HEK293 (cell line): ENCODE results near the gene ACTN4.

Experiments
- CTCF ChIA-PET: fragments of 350-600 bp; formaldehyde crosslinking; extraction: SDS; loops from one replicate; lab custom pipeline; 2021; ENCODE audit warnings: antibody characterized with exemption; lab: Yijun Ruan, JAX
- POLR2A ChIA-PET: fragments of 300-600 bp; formaldehyde crosslinking; extraction: SDS; loops from one replicate; lab custom pipeline; 2020; ENCODE audit warnings: antibody characterized with exemption, inconsistent platforms; lab: Yijun Ruan, JAX
- H3K27ac ChIP-seq: fragments of 200-500 bp; sonication (Bioruptor generic); 2 replicates; pipeline ENCODE4 v1.5.1; 2014; ENCODE audit warnings: low read depth, low read length, control low read depth, inconsistent platforms; ENCODE audit errors: extremely low read depth
- H3K36me3 ChIP-seq, 2 experiments: fragments of 200-500 bp in 1 of 2; sonication (Bioruptor generic) in 1 of 2; 1 replicate in 1 of 2; 2 replicates in 1 of 2; pipeline ENCODE4 v1.5.1; 2014 to 2017; ENCODE audit warnings: inconsistent platforms in 2 of 2, low read length in 2 of 2; ENCODE audit not compliant: control insufficient read depth in 2 of 2, insufficient read depth in 1 of 2
- H3K4me1 ChIP-seq: fragments of 200-500 bp; sonication (Bioruptor generic); 2 replicates; pipeline ENCODE4 v1.5.1; 2014; ENCODE audit warnings: mild to moderate bottlenecking, low read length, inconsistent platforms; ENCODE audit not compliant: control insufficient read depth, insufficient read depth
- H3K4me3 ChIP-seq: 2 replicates; pipeline ENCODE4 v1.5.1; 2011; ENCODE audit warnings: low read depth, mild to moderate bottlenecking, control low read depth, low read length, moderate library complexity
- H3K9me3 ChIP-seq: fragments of 200-500 bp; sonication (Bioruptor generic); 2 replicates; pipeline ENCODE4 v1.5.1; 2014; ENCODE audit warnings: low read depth, low read length, inconsistent platforms; ENCODE audit not compliant: control insufficient read depth, insufficient read depth
- CTCF ChIP-seq: fragments of 450-650 bp; formaldehyde crosslinking; IDR thresholded peaks from 2 replicates; pipeline ENCODE4 v1.5.1; 2016; ENCODE audit warnings: missing biosample characterization, missing genetic modification characterization
- GLI4 ChIP-seq: fragments of 450-650 bp; formaldehyde crosslinking; IDR thresholded peaks from 2 replicates; pipeline ENCODE4 v1.5.1; 2016; ENCODE audit warnings: missing biosample characterization, missing genetic modification characterization
- KLF8 ChIP-seq: fragments of 450-650 bp; formaldehyde crosslinking; IDR thresholded peaks from 2 replicates; pipeline ENCODE4 v1.5.1; 2016; ENCODE audit warnings: missing biosample characterization, missing genetic modification characterization
- KLF9 ChIP-seq: fragments of 450-650 bp; formaldehyde crosslinking; IDR thresholded peaks from 2 replicates; pipeline ENCODE4 v1.5.1; 2016; ENCODE audit warnings: missing biosample characterization, missing genetic modification characterization, low read depth
- MZF1 ChIP-seq: fragments of 450-650 bp; formaldehyde crosslinking; IDR thresholded peaks from 2 replicates; pipeline ENCODE4 v1.5.1; 2017; ENCODE audit warnings: missing biosample characterization, missing genetic modification characterization, borderline replicate concordance
- PATZ1 ChIP-seq: fragments of 450-650 bp; formaldehyde crosslinking; IDR thresholded peaks from 2 replicates; pipeline ENCODE4 v1.5.1; 2016; ENCODE audit warnings: missing biosample characterization, missing genetic modification characterization
- ZBTB44 ChIP-seq: fragments of 450-650 bp; IDR thresholded peaks from 2 replicates; pipeline ENCODE4 v1.5.1; 2018; ENCODE audit warnings: missing biosample characterization, mild to moderate bottlenecking, missing genetic modification characterization
- ZFP69B ChIP-seq: fragments of 450-650 bp; formaldehyde crosslinking; IDR thresholded peaks from 2 replicates; pipeline ENCODE4 v1.5.1; 2016; ENCODE audit warnings: missing biosample characterization, missing genetic modification characterization
- ZNF114 ChIP-seq: fragments of 450-650 bp; formaldehyde crosslinking; IDR thresholded peaks from 2 replicates; pipeline ENCODE4 v1.5.0; 2017; ENCODE audit warnings: missing biosample characterization, missing genetic modification characterization
- ZNF133 ChIP-seq: fragments of 450-650 bp; formaldehyde crosslinking; IDR thresholded peaks from 2 replicates; pipeline ENCODE4 v1.5.1; 2016; ENCODE audit warnings: missing biosample characterization, missing genetic modification characterization
- ZNF366 ChIP-seq: fragments of 450-650 bp; formaldehyde crosslinking; conservative IDR thresholded peaks from 2 replicates; pipeline ENCODE4 v1.5.1; 2016; ENCODE audit warnings: missing biosample characterization, missing genetic modification characterization
- ZNF433 ChIP-seq: fragments of 450-650 bp; formaldehyde crosslinking; IDR thresholded peaks from 2 replicates; pipeline ENCODE4 v1.5.1; 2016; ENCODE audit warnings: missing biosample characterization, missing genetic modification characterization, low read depth
- ZNF610 ChIP-seq: fragments of 450-650 bp; formaldehyde crosslinking; IDR thresholded peaks from 2 replicates; pipeline ENCODE4 v1.5.1; 2016; ENCODE audit warnings: missing biosample characterization, missing genetic modification characterization, borderline replicate concordance
- ZNF639 ChIP-seq: fragments of 450-650 bp; formaldehyde crosslinking; IDR thresholded peaks from 2 replicates; pipeline ENCODE4 v1.5.1; 2016; ENCODE audit warnings: missing biosample characterization, missing genetic modification characterization
- ZNF658 ChIP-seq: fragments of 450-650 bp; formaldehyde crosslinking; IDR thresholded peaks from 2 replicates; pipeline ENCODE4; 2016; ENCODE audit warnings: missing biosample characterization, missing genetic modification characterization
- ZNF660 ChIP-seq: fragments of 450-650 bp; IDR thresholded peaks from 2 replicates; pipeline ENCODE4 v1.5.1; 2018; ENCODE audit warnings: missing biosample characterization, mild to moderate bottlenecking, missing genetic modification characterization
- ZNF692 ChIP-seq: fragments of 450-650 bp; formaldehyde crosslinking; IDR thresholded peaks from 2 replicates; pipeline ENCODE4 v1.5.1; 2016; ENCODE audit warnings: missing biosample characterization, missing genetic modification characterization
- ZSCAN30 ChIP-seq: fragments of 450-650 bp; IDR thresholded peaks from 2 replicates; pipeline ENCODE4 v1.5.1; 2018; ENCODE audit warnings: missing biosample characterization, mild to moderate bottlenecking, missing genetic modification characterization, moderate library complexity

Gene ACTN4

GRCh38 chr19:38685666-38686529 lies 38.4 kb downstream of the ACTN4 start (continued):
- TF ChIP-seq GLI4 (tag by site-specific recombination) (no peak), ZNF114 (tag by site-specific recombination) (no peak), KLF9 (no peak), ZNF433 (tag by site-specific recombination) (no peak), ZSCAN30 (tag by site-specific recombination) (no peak), ZNF660 (no peak), ZNF658 (tag by site-specific recombination) (no peak), ZNF639 (tag by site-specific recombination) (no peak), PATZ1 (tag by site-specific recombination) (0 out of 2 replicates have a peak, but pooled peaks have one; percentile 22), KLF8 (tag by site-specific recombination) (no peak), ZFP69B (no peak), CTCF (tag by site-specific recombination) (peak; percentile 94), ZNF366 (0 out of 2 replicates have a peak, but pooled peaks have one; percentile 16), MZF1 (0 out of 2 replicates have a peak, but pooled peaks have one; percentile 26), ZBTB44 (tag by site-specific recombination) (no peak)

- H3K27ac ChIP-seq, result peak overlapping the region; percentile 98
Measured at GRCh38 chr19:38686530-38686888, 39.1 kb downstream of the ACTN4 start.

More at GRCh38 chr19:38686530-38686888, 39.1 kb downstream of the ACTN4 start:
- CTCF ChIA-PET, result interaction anchor here (0.5 to 1.5 kb wide), 12 partner anchors 9 to 499 kb away, joined by 3 to 8 read pairs (median 4); partner anchors contain the start of gene CATSPERG
- Histone ChIP-seq H3K4me3 (no peak overlapping the region), H3K4me1 (peaks cover 41% of the 10 kb centered on the region), H3K36me3 (peaks cover 3 to 25% of the 10 kb centered on the region in 2 experiments), H3K9me3 (no peaks in the 10 kb centered on the region)
- peak; percentile 94 for TF ChIP-seq ZFP69B
- peak; percentile 98 for TF ChIP-seq ZNF692
- TF ChIP-seq ZNF610, result no peak
- 0 out of 2 replicates have a peak, but pooled peaks have one; percentile 3 for TF ChIP-seq ZNF133 (tag by site-specific recombination)
- POLR2A ChIA-PET, result interaction anchor here (0.7 to 1.7 kb wide), 5 partner anchors 27 to 232 kb away, joined by 4 to 19 read pairs (median 6); partner anchors contain the start of gene ACTN4
